Posterior vena cava (tissue), 2 donors: ENCODE measurements around the gene CCL5. TPM values are rescaled to one million over a fixed set of nuclear protein-coding genes. Genes with fewer than 3 reads are reported as not detected.

Experiments
- DNase-seq: peaks from one replicate; pipeline ENCODE4 v3.0.0-alpha.2; 2020; ENCODE audit warnings: low spot score
- intact Hi-C, 2 donors: fragments of 100-400 bp; cut with DNase I; formaldehyde crosslinking; loops; one replicate each; pipeline versions ENCODE4 v1.14.1 to v1.14.2; 2022 to 2023
- total RNA-seq, 2 donors: library from RNA; stranded (reverse); fragmentation: NEBNext Ultra II Directional; extraction: Animal tissue kit (Norgen Biotek cat#: 25700); gene quantifications; one replicate each; pipeline ENCODE4 v1.2.1, GENCODE V29; 2021
- donor health status: DM: yes; HTN: yes; CAD: no.
- donor health status: DM: yes; HTN: yes; CAD: no.

CCL5 gene
- total RNA-seq, 2 donors from 2014 or later: 2.1 to 3.2 TPM

GRCh38 chr17:35875072-35875799, 4.9 kb downstream of the CCL5 start:
- intact Hi-C loops: no loop called here
- no peak for DNase-seq

GRCh38 chr17:35872196-35872980, 7.8 kb downstream of the CCL5 start:
- no peak for DNase-seq
- intact Hi-C loops: no loop called here

GRCh38 chr17:35870906-35871819, 9.0 kb downstream of the CCL5 start:
- DNase-seq: no peak
- intact Hi-C loops: no loop called here

- no peak for DNase-seq
- intact Hi-C loops: loop anchor here in 1 of 2 donors (10.0 kb wide), 1 partner anchor 364 kb away; no protein-coding TSS in a partner anchor
These were observed 11.4 kb downstream of the CCL5 start, which contains the start of gene HEATR9 for GRCh38 chr17:35868737-35869136. Gene HEATR9 (minus strand): TSS chr17:35868891. CDS start chr17:35868742, 149 bp downstream.

GRCh38 chr17:35867574-35867973, 12.6 kb downstream of the CCL5 start:
- intact Hi-C loops: loop anchor here in 1 of 2 donors (10.0 kb wide), 1 partner anchor 363 kb away; no protein-coding TSS in a partner anchor
- no peak for DNase-seq

- DNase-seq: no peak
- intact Hi-C loops: loop anchor here in 1 of 2 donors (10.0 kb wide), 1 partner anchor 362 kb away; no protein-coding TSS in a partner anchor
These were observed 13.7 kb downstream of the CCL5 start for GRCh38 chr17:35866341-35866950.

GRCh38 chr17:35865412-35866340, 14.5 kb downstream of the CCL5 start:
- DNase-seq: no peak

GRCh38 chr17:35864853-35865252, 15.3 kb downstream of the CCL5 start:
- intact Hi-C loops: loop anchor here in 1 of 2 donors (10.0 kb wide), 1 partner anchor 360 kb away; no protein-coding TSS in a partner anchor
- DNase-seq: no peak

More at GRCh38 chr17:35865412-35866340, 14.5 kb downstream of the CCL5 start:
- intact Hi-C loops: loop anchor here in 1 of 2 donors (10.0 kb wide), 1 partner anchor 361 kb away; no protein-coding TSS in a partner anchor

- intact Hi-C loops: no loop called here
- DNase-seq: no peak
These were observed 23.6 kb downstream of the CCL5 start for GRCh38 chr17:35856603-35857002.

- intact Hi-C loops: no loop called here
- no peak for DNase-seq
These were observed 24.2 kb downstream of the CCL5 start for GRCh38 chr17:35855965-35856364.

- DNase-seq: no peak
- intact Hi-C loops: no loop called here
These were observed 30.5 kb downstream of the CCL5 start for GRCh38 chr17:35849469-35850348.

GRCh38 chr17:35847633-35848373, 32.4 kb downstream of the CCL5 start:
- no peak for DNase-seq

GRCh38 chr17:35847006-35847405, 33.2 kb downstream of the CCL5 start:
- intact Hi-C loops: no loop called here
- no peak for DNase-seq

More at GRCh38 chr17:35847633-35848373, 32.4 kb downstream of the CCL5 start:
- intact Hi-C loops: no loop called here

- intact Hi-C loops: no loop called here
These were observed 33.9 kb downstream of the CCL5 start for GRCh38 chr17:35846055-35846809.

GRCh38 chr17:35844547-35844946, 35.6 kb downstream of the CCL5 start:
- intact Hi-C loops: no loop called here
- DNase-seq: no peak

More at GRCh38 chr17:35846055-35846809, 33.9 kb downstream of the CCL5 start:
- no peak for DNase-seq
